Trophoblast cell (in vitro differentiated cells and primary cell): ENCODE results near the gene ADIRF.
"Not testable (repeated sequence)": the region's sequence is repeated elsewhere in the genome, so short reads cannot be mapped to it uniquely, and the experiment has no call there.

Source experiments
- DNase-seq, 2 donors: peaks; one replicate each; pipeline ENCODE4 v3.0.0-alpha.2; 2016
- H2AFZ ChIP-seq: 2 replicates; pipeline ENCODE4 v1.6.1; 2013; ENCODE audit warnings: low read length, moderate library complexity, mild to moderate bottlenecking; ENCODE audit not compliant: insufficient read depth, poor library complexity
- H2AK5ac ChIP-seq: 2 replicates; pipeline ENCODE4 v1.6.1; 2013; ENCODE audit warnings: mild to moderate bottlenecking, low read length
- H2BK120ac ChIP-seq: 2 replicates; pipeline ENCODE4 v1.6.1; 2013; ENCODE audit warnings: low read length, mild to moderate bottlenecking, moderate library complexity; ENCODE audit not compliant: insufficient read depth, poor library complexity
- H2BK12ac ChIP-seq: 2 replicates; pipeline ENCODE4 v1.6.1; 2013; ENCODE audit warnings: mild to moderate bottlenecking, low read length, moderate library complexity
- H2BK5ac ChIP-seq: 2 replicates; pipeline ENCODE4 v1.6.1; 2013; ENCODE audit warnings: low read length, low read depth, moderate library complexity, mild to moderate bottlenecking; ENCODE audit not compliant: poor library complexity
- H3K14ac ChIP-seq: 2 replicates; pipeline ENCODE4 v1.6.1; 2013; ENCODE audit warnings: mild to moderate bottlenecking, low read length
- H3K18ac ChIP-seq: 2 replicates; pipeline ENCODE4 v1.6.1; 2013; ENCODE audit warnings: mild to moderate bottlenecking, low read length
- H3K23ac ChIP-seq: 2 replicates; pipeline ENCODE4 v1.6.1; 2013; ENCODE audit warnings: low read length
- H3K27ac ChIP-seq: 2 replicates; pipeline ENCODE4 v1.5.1; 2013; ENCODE audit warnings: low read depth, mild to moderate bottlenecking, inconsistent platforms, low read length, moderate library complexity
- H3K27me3 ChIP-seq: 2 replicates; pipeline ENCODE4 v1.6.1; 2013; ENCODE audit warnings: inconsistent platforms, mild to moderate bottlenecking, low read length, moderate library complexity; ENCODE audit not compliant: insufficient read depth
- H3K36me3 ChIP-seq, 2 experiments: 1 replicate in 1 of 2; 2 replicates in 1 of 2; pipeline ENCODE4 v1.6.1; 2013; ENCODE audit warnings: low read length in 2 of 2, mild to moderate bottlenecking in 2 of 2, moderate library complexity in 1 of 2; ENCODE audit not compliant: insufficient read depth in 2 of 2, control insufficient read depth in 1 of 2
- H3K4ac ChIP-seq: 2 replicates; pipeline ENCODE4 v1.6.1; 2013; ENCODE audit warnings: low read depth, mild to moderate bottlenecking, low read length, moderate library complexity
- H3K4me1 ChIP-seq, 2 experiments: 1 replicate in 1 of 2; 2 replicates in 1 of 2; pipeline ENCODE4 v1.6.1; 2013; ENCODE audit warnings: low read length in 2 of 2, mild to moderate bottlenecking in 2 of 2, moderate library complexity in 1 of 2; ENCODE audit not compliant: insufficient read depth in 2 of 2, control insufficient read depth in 1 of 2
- H3K4me2 ChIP-seq: 2 replicates; pipeline ENCODE4 v1.6.1; 2013; ENCODE audit warnings: inconsistent platforms, mild to moderate bottlenecking, low read length, moderate library complexity
- H3K4me3 ChIP-seq: 2 replicates; pipeline ENCODE4 v1.5.1; 2013; ENCODE audit warnings: mild to moderate bottlenecking, low read depth, low read length, inconsistent platforms
- H3K79me1 ChIP-seq: one replicate; pipeline ENCODE4 v1.6.1; 2013; ENCODE audit warnings: low read length
- H3K79me2 ChIP-seq: 2 replicates; pipeline ENCODE4 v1.6.1; 2013; ENCODE audit warnings: low read length, mild to moderate bottlenecking; ENCODE audit not compliant: control insufficient read depth, insufficient read depth, poor library complexity
- H3K9ac ChIP-seq: 2 replicates; pipeline ENCODE4 v1.6.1; 2013; ENCODE audit warnings: mild to moderate bottlenecking, low read length
- H3K9me3 ChIP-seq: 2 replicates; pipeline ENCODE4 v1.6.1; 2013; ENCODE audit warnings: low read depth, mild to moderate bottlenecking, control low read depth, inconsistent platforms, low read length; ENCODE audit not compliant: insufficient read depth
- H4K12ac ChIP-seq: 2 replicates; pipeline ENCODE4 v1.6.1; 2013; ENCODE audit warnings: low read depth, mild to moderate bottlenecking, low read length, moderate library complexity
- H4K8ac ChIP-seq: 2 replicates; pipeline ENCODE4 v1.6.1; 2013; ENCODE audit warnings: low read depth, mild to moderate bottlenecking, low read length, moderate library complexity
- H4K91ac ChIP-seq: one replicate; pipeline ENCODE4 v1.6.1; 2013; ENCODE audit warnings: low read depth, mild to moderate bottlenecking, low read length, moderate library complexity
- WGBS: extraction: QIAGEN DNeasy Blood & Tissue Kit; methylation state at CpG from one replicate; pipeline ENCODE4 v1.1.7; 2013; ENCODE audit warnings: missing lambda C conversion rate; ENCODE audit not compliant: insufficient read length, insufficient coverage; ENCODE audit errors: extremely low coverage; 5-methylcytosine and 5-hydroxymethylcytosine counted together

The ADIRF gene

DNA sequence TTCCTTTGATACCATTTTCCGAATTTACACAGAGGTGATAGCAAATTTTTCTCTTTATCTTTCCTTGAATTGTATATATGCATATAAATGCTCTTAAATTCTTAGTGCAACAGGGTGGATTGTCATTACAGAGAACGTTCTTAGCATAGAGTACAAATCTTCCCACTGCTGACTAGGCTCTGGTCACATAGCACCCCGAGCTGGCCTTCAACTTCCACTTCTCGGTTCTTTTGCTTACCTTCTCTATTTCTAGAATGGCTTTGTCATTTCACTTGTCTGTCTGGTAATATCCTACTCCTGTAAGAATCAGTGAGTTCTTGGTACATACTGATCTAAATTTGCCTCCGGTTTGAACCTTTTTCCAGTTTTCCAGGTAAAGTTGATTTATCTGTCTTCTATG, 13.4 kb downstream of the ADIRF start:
- Histone ChIP-seq H3K18ac (no peak overlapping the region), H4K91ac (no peak overlapping the region), H4K8ac (no peak overlapping the region), H2BK120ac (no peak overlapping the region), H2BK5ac (no peak overlapping the region), H4K12ac (no peak overlapping the region), H3K23ac (no peak overlapping the region), H3K4me3 (no peak overlapping the region), H2BK12ac (no peak overlapping the region), H3K4me1 (no peaks in the 10 kb centered on the region), H3K9me3 (no peaks in the 10 kb centered on the region), H2AFZ (no peak overlapping the region), H3K14ac (no peak overlapping the region), H3K79me2 (no peaks in the 10 kb centered on the region), H3K4me2 (no peak overlapping the region), H2AK5ac (no peak overlapping the region), H3K27me3 (no peaks in the 10 kb centered on the region), H3K27ac (no peak overlapping the region), H3K79me1 (no peaks in the 10 kb centered on the region), H3K9ac (no peak overlapping the region), H3K4ac (no peak overlapping the region), H3K36me3 (no peaks in the 10 kb centered on the region)
- no peak for DNase-seq
- WGBS, result no CpG with 5 or more reads among the region's 5 CpGs

DNA sequence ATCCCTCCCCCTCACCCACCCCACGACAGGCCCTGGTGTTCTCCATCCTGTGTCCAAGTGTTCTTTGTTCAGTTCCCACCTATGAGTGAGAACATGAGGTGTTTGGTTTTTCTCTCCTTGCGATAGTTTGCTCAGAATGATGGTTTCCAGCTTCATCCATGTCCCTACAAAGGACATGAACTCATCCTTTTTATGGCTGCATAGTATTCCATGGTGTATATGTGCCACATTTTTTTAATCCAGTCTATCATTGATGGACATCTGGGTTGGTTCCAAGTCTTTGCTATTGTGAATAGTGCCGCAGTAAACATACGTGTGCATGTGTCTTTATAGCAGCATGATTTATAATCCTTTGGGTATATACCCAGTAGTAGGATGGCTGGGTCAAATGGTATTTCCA, 16.2 kb downstream of the ADIRF start:
- not testable (repeated sequence) for H3K79me1 ChIP-seq, H2BK12ac ChIP-seq, H4K8ac ChIP-seq, H3K14ac ChIP-seq, H3K4me3 ChIP-seq, H2AK5ac ChIP-seq, H3K4me1 ChIP-seq, H2BK120ac ChIP-seq, H3K4me2 ChIP-seq, H3K27ac ChIP-seq, H2BK5ac ChIP-seq, H4K91ac ChIP-seq, H2AFZ ChIP-seq, H3K36me3 ChIP-seq, H3K9ac ChIP-seq, H3K18ac ChIP-seq, H3K27me3 ChIP-seq, H3K79me2 ChIP-seq, H3K9me3 ChIP-seq, DNase-seq, H3K23ac ChIP-seq, H4K12ac ChIP-seq, H3K4ac ChIP-seq
- no CpG with 5 or more reads among the region's 4 CpGs for WGBS

DNA sequence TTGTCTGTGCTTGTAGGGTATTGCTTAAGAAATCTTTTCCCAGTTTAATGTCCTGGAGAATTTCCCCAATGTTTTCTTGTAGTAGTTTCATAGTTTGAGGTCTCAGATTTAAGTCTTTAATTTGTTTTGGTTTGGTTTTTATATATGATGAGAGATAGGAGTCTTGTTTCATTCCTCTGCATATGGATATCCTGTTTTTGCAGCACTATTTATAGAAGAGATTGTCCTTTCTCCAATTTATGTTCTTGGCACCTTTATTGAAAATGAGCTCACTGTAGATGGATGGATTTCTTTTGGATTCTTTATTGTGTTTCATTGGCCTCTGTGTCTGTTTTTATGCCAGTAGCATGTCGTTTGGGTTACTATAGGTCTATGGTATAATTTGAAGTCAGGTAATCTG, 20.2 kb downstream of the ADIRF start:
- Histone ChIP-seq H3K4me2 (no peak overlapping the region), H4K91ac (no peak overlapping the region), H2AFZ (no peak overlapping the region), H4K8ac (no peak overlapping the region), H3K4me3 (no peak overlapping the region), H3K79me2 (no peaks in the 10 kb centered on the region), H3K23ac (no peak overlapping the region), H2BK5ac (no peak overlapping the region), H3K27ac (no peak overlapping the region), H3K4me1 (no peaks in the 10 kb centered on the region), H3K9ac (no peak overlapping the region), H3K27me3 (no peaks in the 10 kb centered on the region), H2AK5ac (no peak overlapping the region), H3K18ac (no peak overlapping the region), H3K36me3 (no peaks in the 10 kb centered on the region), H3K14ac (no peak overlapping the region), H3K4ac (no peak overlapping the region), H3K9me3 (no peaks in the 10 kb centered on the region), H4K12ac (no peak overlapping the region), H3K79me1 (no peaks in the 10 kb centered on the region), H2BK120ac (no peak overlapping the region), H2BK12ac (no peak overlapping the region)
- WGBS, result no CpG with 5 or more reads among the region's 1 CpG
- no peak for DNase-seq

DNA sequence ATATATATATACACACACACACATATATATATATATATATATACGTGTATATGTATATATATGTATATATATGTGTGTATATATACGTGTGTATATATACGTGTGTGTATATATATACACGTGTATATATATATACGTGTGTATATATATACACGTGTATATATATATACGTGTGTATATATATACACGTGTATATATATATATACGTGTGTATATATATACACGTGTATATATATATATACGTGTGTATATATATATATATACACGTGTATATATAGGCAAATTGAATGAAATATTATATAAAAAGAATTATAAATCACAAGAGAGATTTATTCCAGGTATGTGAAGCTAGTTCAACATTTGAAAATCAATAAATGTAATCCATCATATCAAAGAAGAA, 23.1 kb downstream of the ADIRF start:
- not testable (repeated sequence) for H3K79me1 ChIP-seq, H2AK5ac ChIP-seq, H3K9ac ChIP-seq, H3K4me1 ChIP-seq, H3K27ac ChIP-seq, H3K79me2 ChIP-seq, H3K9me3 ChIP-seq, H4K91ac ChIP-seq, H3K23ac ChIP-seq, H3K18ac ChIP-seq, H3K27me3 ChIP-seq, H3K4me2 ChIP-seq, H2BK12ac ChIP-seq, H2BK5ac ChIP-seq, H2AFZ ChIP-seq, H4K8ac ChIP-seq, H4K12ac ChIP-seq, H3K4ac ChIP-seq, DNase-seq, H3K36me3 ChIP-seq, H3K14ac ChIP-seq, H3K4me3 ChIP-seq, H2BK120ac ChIP-seq
- WGBS, result no CpG with 5 or more reads among the region's 12 CpGs

DNA sequence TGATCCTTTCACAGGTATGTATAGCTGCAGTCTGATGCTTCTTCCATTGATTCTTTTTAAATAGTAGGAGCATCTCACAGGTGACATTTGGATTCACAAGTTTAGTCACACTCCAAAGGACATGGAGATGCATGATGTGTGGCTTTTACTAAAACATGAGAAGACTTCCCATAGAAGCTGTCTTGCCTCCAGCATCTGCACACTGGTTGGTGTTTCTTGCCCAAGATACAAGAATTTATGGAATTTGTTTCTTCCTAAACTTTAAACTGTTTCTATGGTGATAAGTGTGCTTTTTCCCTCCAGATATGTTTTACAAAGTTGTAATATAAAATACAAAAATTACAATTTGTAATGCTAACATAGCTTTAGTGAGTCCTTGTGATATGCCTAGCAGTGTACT, 24.2 kb downstream of the ADIRF start:
- no peak overlapping the region for H4K12ac ChIP-seq
- no peak overlapping the region for H4K91ac ChIP-seq
- no peak overlapping the region for H3K4me3 ChIP-seq
- H3K4me2 ChIP-seq, result no peak overlapping the region
- H2BK5ac ChIP-seq, result no peak overlapping the region
- H2BK12ac ChIP-seq, result no peak overlapping the region
- no peak overlapping the region for H2BK120ac ChIP-seq
- DNase-seq, result peak in 1 of 2 donors; percentile 58
- no peak overlapping the region for H3K23ac ChIP-seq
- H3K18ac ChIP-seq, result no peak overlapping the region
- no peaks in the 10 kb centered on the region for H3K9me3 ChIP-seq
- no peaks in the 10 kb centered on the region for H3K4me1 ChIP-seq
- no peaks in the 10 kb centered on the region for H3K36me3 ChIP-seq
- no peak overlapping the region for H3K27ac ChIP-seq
- H3K79me1 ChIP-seq, result no peaks in the 10 kb centered on the region
- no peak overlapping the region for H3K9ac ChIP-seq
- no peaks in the 10 kb centered on the region for H3K27me3 ChIP-seq
- H2AK5ac ChIP-seq, result no peak overlapping the region
- H3K79me2 ChIP-seq, result no peaks in the 10 kb centered on the region
- no peak overlapping the region for H4K8ac ChIP-seq
- H3K14ac ChIP-seq, result no peak overlapping the region
- no peak overlapping the region for H2AFZ ChIP-seq
- H3K4ac ChIP-seq, result no peak overlapping the region
